ENCODE results near the gene GLOD5.

The GLOD5 gene

GRCh38 chrX:48785540-48786214 lies 24.1 kb downstream of the GLOD5 start:
- no peaks in the 10 kb centered on the region for H3K27me3 ChIP-seq (replicated peaks)
- H3K4me3 ChIP-seq (ENCODE audit: low read depth, low read length), result no peak overlapping the region
- DNase-seq, result no peak
- TF ChIP-seq CTCF (IDR thresholded peaks at IDR 0.05; ENCODE audit: low read depth, low read length, missing control alignments), result no peak
- no peak overlapping the region for H3K27ac ChIP-seq
- in situ Hi-C loops (cut with HindIII; ENCODE audit: low pct_ligation_motif_present, low sequenced_read_pairs), result no loop called here
- H3K36me3 ChIP-seq (replicated peaks), result no peaks in the 10 kb centered on the region

GRCh38 chrX:48786341-48786800 lies 24.8 kb downstream of the GLOD5 start, which contains the start of gene GATA1:
Gene GATA1 (plus strand): TSS chrX:48786590. CDS start chrX:48791110, 4,520 bp downstream.
- H3K4me3 ChIP-seq (ENCODE audit: low read depth, low read length), result no peak within 1 kb of the TSS
- in situ Hi-C loops (cut with HindIII; ENCODE audit: low pct_ligation_motif_present, low sequenced_read_pairs), result no loop called here
- no peak within 1 kb of the TSS for H3K27ac ChIP-seq
- no peaks in the 10 kb centered on the region for H3K27me3 ChIP-seq (replicated peaks)
- DNase-seq, result no peak
- no peaks in the 10 kb centered on the region for H3K36me3 ChIP-seq (replicated peaks)
- no peak for TF ChIP-seq CTCF (IDR thresholded peaks at IDR 0.05; ENCODE audit: low read depth, low read length, missing control alignments)

DNA sequence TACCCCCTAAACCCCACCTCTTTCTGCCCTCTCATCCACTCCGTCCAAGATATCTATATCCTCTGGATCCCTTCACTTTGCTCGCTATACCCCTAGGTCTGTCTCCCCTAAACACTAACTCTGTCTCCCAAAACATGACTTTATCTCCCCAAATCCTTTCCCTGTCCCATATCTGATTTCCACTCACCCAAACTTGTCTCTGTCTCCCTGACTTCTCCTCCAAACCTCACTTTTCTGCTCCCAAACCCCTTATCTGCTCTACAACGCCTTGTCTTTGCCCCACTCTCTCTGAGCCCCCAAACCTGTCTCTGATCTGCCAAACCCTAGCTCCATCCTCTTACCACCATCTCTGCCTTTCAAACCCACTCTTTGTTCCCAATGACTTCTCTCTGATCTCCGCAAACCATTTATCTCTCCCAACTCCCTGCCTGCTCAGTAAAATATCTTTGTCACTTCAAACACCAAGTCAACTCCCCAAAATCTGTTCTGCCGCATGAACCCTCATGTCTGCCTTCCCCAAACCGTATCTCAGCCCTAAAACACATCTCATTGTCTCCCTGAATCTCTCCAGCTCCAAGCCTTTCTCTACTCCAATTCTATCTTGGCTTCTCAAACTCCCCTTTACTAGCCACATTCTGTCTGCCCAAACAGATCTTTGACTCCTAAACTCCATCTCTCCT lies 25.4 kb downstream of the GLOD5 start:
- TF ChIP-seq CTCF (IDR thresholded peaks at IDR 0.05; ENCODE audit: low read depth, low read length, missing control alignments), result no peak
- Histone ChIP-seq H3K27ac (no peak overlapping the region), H3K36me3 (replicated peaks) (no peaks in the 10 kb centered on the region), H3K27me3 (replicated peaks) (no peaks in the 10 kb centered on the region), H3K4me3 (ENCODE audit: low read depth, low read length) (no peak overlapping the region)
- DNase-seq, result no peak
- in situ Hi-C loops (cut with HindIII; ENCODE audit: low pct_ligation_motif_present, low sequenced_read_pairs), result no loop called here

- Histone ChIP-seq H3K27ac (no peak overlapping the region), H3K4me3 (ENCODE audit: low read depth, low read length) (no peak overlapping the region), H3K27me3 (replicated peaks) (no peaks in the 10 kb centered on the region), H3K36me3 (replicated peaks) (no peaks in the 10 kb centered on the region)
- in situ Hi-C loops (cut with HindIII; ENCODE audit: low pct_ligation_motif_present, low sequenced_read_pairs), result no loop called here
- no peak for TF ChIP-seq CTCF (IDR thresholded peaks at IDR 0.05; ENCODE audit: low read depth, low read length, missing control alignments)
- DNase-seq, result no peak
Measured at GRCh38 chrX:48787505-48788443, 26.2 kb downstream of the GLOD5 start.

DNA sequence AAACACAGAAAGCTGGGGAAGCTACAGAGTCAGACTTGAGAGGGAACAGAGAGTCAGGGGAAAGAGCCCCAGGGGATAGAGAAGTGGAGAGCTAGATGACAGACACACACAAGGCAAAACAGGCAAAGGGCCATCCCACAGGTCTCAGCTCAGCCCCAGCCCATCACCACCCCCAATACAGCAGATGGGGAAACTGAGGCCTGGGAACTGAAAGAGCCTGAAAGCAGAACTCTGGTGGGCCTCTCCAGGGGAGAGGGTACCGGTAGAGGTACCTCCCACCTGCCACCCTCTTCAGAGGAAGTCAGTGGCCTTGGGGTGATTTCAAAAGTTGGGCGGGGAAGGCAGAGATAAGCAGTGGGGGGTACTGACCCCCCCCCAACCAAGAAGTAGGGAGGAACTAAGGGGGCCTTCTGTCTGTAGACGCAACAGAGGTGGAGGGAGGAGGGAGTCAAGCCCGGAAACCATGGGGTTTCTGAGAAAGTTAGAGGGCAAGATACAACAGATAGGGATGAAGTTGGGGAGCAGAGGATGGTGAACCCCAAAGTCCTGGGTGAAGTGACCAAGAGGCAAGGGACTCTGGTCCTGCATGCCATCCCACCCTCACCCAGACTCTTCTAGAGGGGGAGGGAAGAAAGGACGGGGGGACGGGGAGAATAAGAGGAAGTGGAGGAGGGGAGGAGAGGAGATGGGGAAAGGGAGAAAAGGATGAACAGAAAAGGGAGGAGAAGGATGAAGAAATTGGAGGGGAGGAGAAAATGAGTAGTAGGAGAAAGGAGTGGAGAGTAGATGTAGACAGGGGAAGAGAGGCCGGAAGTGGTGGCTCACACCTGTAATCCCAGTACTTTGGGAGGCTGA lies 28.0 kb downstream of the GLOD5 start:
- no peak for DNase-seq
- Histone ChIP-seq H3K27me3 (replicated peaks) (no peaks in the 10 kb centered on the region), H3K36me3 (replicated peaks) (no peaks in the 10 kb centered on the region), H3K27ac (no peak overlapping the region), H3K4me3 (ENCODE audit: low read depth, low read length) (no peak overlapping the region)
- in situ Hi-C loops (cut with HindIII; ENCODE audit: low pct_ligation_motif_present, low sequenced_read_pairs), result no loop called here
- TF ChIP-seq CTCF (IDR thresholded peaks at IDR 0.05; ENCODE audit: low read depth, low read length, missing control alignments), result no peak

Measured in brain microvascular endothelial cell (primary cell).